Epithelial cell of proximal tubule (primary cell): ENCODE data around the gene CACNG4. TPM values are rescaled to one million over a fixed set of nuclear protein-coding genes. Genes with fewer than 3 reads are reported as not detected.

Source experiments
- DNase-seq: peaks from one replicate; pipeline ENCODE4 v3.0.0-alpha.2; 2011; ENCODE audit warnings: low read depth
- H3K4me3 ChIP-seq: 2 replicates; pipeline ENCODE4 v1.5.1; 2011; ENCODE audit warnings: low read depth, mild to moderate bottlenecking, low read length
- CTCF ChIP-seq: conservative IDR thresholded peaks from 2 replicates; pipeline ENCODE4 v1.5.1; 2012; ENCODE audit warnings: low read depth, mild to moderate bottlenecking, low read length
- total RNA-seq: library from RNA; depleted of rRNA; stranded (reverse); fragments of >200 nt; gene quantifications from 2 replicates; pipeline ENCODE4 v1.2.3, GENCODE V29; 2015

The CACNG4 gene
- total RNA-seq, 1 donor from 2014 or later, result 0.29 TPM

- no peak for TF ChIP-seq CTCF
- no peak for DNase-seq
These were observed 32.4 kb downstream of the CACNG4 start for GRCh38 chr17:66996926-66997325.

GRCh38 chr17:67003231-67003630 is 38.7 kb downstream of the CACNG4 start:
- no peak for DNase-seq
- no peak for TF ChIP-seq CTCF
- H3K4me3 ChIP-seq, result no peak overlapping the region

More at GRCh38 chr17:66996926-66997325, 32.4 kb downstream of the CACNG4 start:
- no peak overlapping the region for H3K4me3 ChIP-seq

GRCh38 chr17:67004181-67004580 is 39.7 kb downstream of the CACNG4 start:
- TF ChIP-seq CTCF, result no peak
- DNase-seq, result no peak
- no peak overlapping the region for H3K4me3 ChIP-seq

- DNase-seq, result no peak
- no peak for TF ChIP-seq CTCF
- no peak overlapping the region for H3K4me3 ChIP-seq
These were observed 42.8 kb downstream of the CACNG4 start for GRCh38 chr17:67007266-67007665.

- TF ChIP-seq CTCF, result no peak
- H3K4me3 ChIP-seq, result no peak overlapping the region
- no peak for DNase-seq
These were observed 43.6 kb downstream of the CACNG4 start for GRCh38 chr17:67008101-67008500.

GRCh38 chr17:67011527-67012175 is 47.1 kb downstream of the CACNG4 start:
- H3K4me3 ChIP-seq, result no peak overlapping the region
- TF ChIP-seq CTCF, result no peak
- DNase-seq, result no peak

GRCh38 chr17:67013891-67014290 is 49.4 kb downstream of the CACNG4 start:
- no peak for TF ChIP-seq CTCF
- no peak for DNase-seq
- no peak overlapping the region for H3K4me3 ChIP-seq
